HEK293 (cell line): ENCODE data around the gene PERM1.

Experiments
- AEBP2 ChIP-seq: fragments of 450-650 bp; formaldehyde crosslinking; IDR thresholded peaks from 2 replicates; pipeline ENCODE4 v1.5.1; 2016; ENCODE audit warnings: missing biosample characterization, missing genetic modification characterization, borderline replicate concordance
- GFI1B ChIP-seq: fragments of 450-650 bp; formaldehyde crosslinking; IDR thresholded peaks from 2 replicates; pipeline ENCODE4 v1.5.1; 2016; ENCODE audit warnings: missing biosample characterization, missing genetic modification characterization
- GLIS1 ChIP-seq: fragments of 450-650 bp; formaldehyde crosslinking; IDR thresholded peaks from 2 replicates; pipeline ENCODE4 v1.5.1; 2016; ENCODE audit warnings: missing biosample characterization, missing genetic modification characterization
- GLIS2 ChIP-seq: fragments of 450-650 bp; formaldehyde crosslinking; IDR thresholded peaks from 2 replicates; pipeline ENCODE4 v1.5.1; 2016; ENCODE audit warnings: missing biosample characterization, missing genetic modification characterization
- KLF16 ChIP-seq: fragments of 450-650 bp; formaldehyde crosslinking; IDR thresholded peaks from 2 replicates; pipeline ENCODE4 v1.5.1; 2017; ENCODE audit warnings: missing biosample characterization, missing genetic modification characterization
- MZF1 ChIP-seq: fragments of 450-650 bp; formaldehyde crosslinking; IDR thresholded peaks from 2 replicates; pipeline ENCODE4 v1.5.1; 2017; ENCODE audit warnings: missing biosample characterization, missing genetic modification characterization, borderline replicate concordance
- REPIN1 ChIP-seq: fragments of 450-650 bp; formaldehyde crosslinking; IDR thresholded peaks from 2 replicates; pipeline ENCODE4 v1.5.1; 2017; ENCODE audit warnings: missing biosample characterization, missing genetic modification characterization, low read depth
- SCRT1 ChIP-seq: fragments of 450-650 bp; formaldehyde crosslinking; IDR thresholded peaks from 2 replicates; pipeline ENCODE4 v1.5.1; 2016; ENCODE audit warnings: missing biosample characterization, missing genetic modification characterization, borderline replicate concordance
- SCRT2 ChIP-seq: fragments of 450-650 bp; formaldehyde crosslinking; IDR thresholded peaks from 2 replicates; pipeline ENCODE4 v1.5.1; 2016; ENCODE audit warnings: missing biosample characterization, missing genetic modification characterization
- SP2 ChIP-seq: fragments of 450-650 bp; formaldehyde crosslinking; IDR thresholded peaks from 2 replicates; pipeline ENCODE4 v1.5.1; 2016; ENCODE audit warnings: missing biosample characterization, missing genetic modification characterization
- SP7 ChIP-seq: fragments of 450-650 bp; formaldehyde crosslinking; IDR thresholded peaks from 2 replicates; pipeline ENCODE4 v1.5.1; 2016; ENCODE audit warnings: missing biosample characterization, missing genetic modification characterization
- TCF7L2 ChIP-seq: IDR thresholded peaks from 2 replicates; pipeline ENCODE4 v1.6.1; 2011; ENCODE audit warnings: low read depth, mild to moderate bottlenecking, inconsistent platforms, low read length, moderate library complexity, borderline replicate concordance
- YY2 ChIP-seq: fragments of 450-650 bp; formaldehyde crosslinking; IDR thresholded peaks from 2 replicates; pipeline ENCODE4 v1.5.1; 2016; ENCODE audit warnings: missing biosample characterization, missing genetic modification characterization
- ZBTB17 ChIP-seq: fragments of 450-650 bp; formaldehyde crosslinking; IDR thresholded peaks from 2 replicates; pipeline ENCODE4 v1.5.1; 2016; ENCODE audit warnings: missing biosample characterization, missing genetic modification characterization
- ZBTB20 ChIP-seq: fragments of 450-650 bp; formaldehyde crosslinking; IDR thresholded peaks from 2 replicates; pipeline ENCODE4 v1.5.1; 2016; ENCODE audit warnings: missing biosample characterization, missing genetic modification characterization
- ZBTB7A ChIP-seq: fragments of 450-650 bp; formaldehyde crosslinking; IDR thresholded peaks from 2 replicates; pipeline ENCODE4 v1.5.1; 2016; ENCODE audit warnings: low read depth, missing biosample characterization, missing genetic modification characterization
- ZFP3 ChIP-seq: fragments of 450-650 bp; formaldehyde crosslinking; IDR thresholded peaks from 2 replicates; pipeline ENCODE4 v1.5.1; 2016; ENCODE audit warnings: low read depth, missing biosample characterization, missing genetic modification characterization
- ZFP37 ChIP-seq: fragments of 450-650 bp; formaldehyde crosslinking; IDR thresholded peaks from 2 replicates; pipeline ENCODE4 v1.5.1; 2016; ENCODE audit warnings: missing biosample characterization, missing genetic modification characterization
- ZNF280D ChIP-seq: fragments of 450-650 bp; formaldehyde crosslinking; IDR thresholded peaks from 2 replicates; pipeline ENCODE4 v1.5.1; 2016; ENCODE audit warnings: missing biosample characterization, missing genetic modification characterization
- ZNF37A ChIP-seq: fragments of 450-650 bp; IDR thresholded peaks from 2 replicates; pipeline ENCODE4 v1.5.1; 2018; ENCODE audit warnings: missing biosample characterization, missing genetic modification characterization
- ZNF394 ChIP-seq: fragments of 450-650 bp; formaldehyde crosslinking; IDR thresholded peaks from 2 replicates; pipeline ENCODE4 v1.5.1; 2016; ENCODE audit warnings: missing biosample characterization, missing genetic modification characterization, mild to moderate bottlenecking, moderate library complexity, borderline replicate concordance
- ZNF473 ChIP-seq: fragments of 450-650 bp; formaldehyde crosslinking; IDR thresholded peaks from 2 replicates; pipeline ENCODE4 v1.5.1; 2017; ENCODE audit warnings: missing biosample characterization, missing genetic modification characterization
- ZNF48 ChIP-seq: fragments of 450-650 bp; formaldehyde crosslinking; IDR thresholded peaks from 2 replicates; pipeline ENCODE4 v1.5.1; 2016; ENCODE audit warnings: missing biosample characterization, missing genetic modification characterization
- ZNF501 ChIP-seq: fragments of 450-650 bp; formaldehyde crosslinking; IDR thresholded peaks from 2 replicates; pipeline ENCODE4 v1.5.1; 2016; ENCODE audit warnings: missing biosample characterization, missing genetic modification characterization
- ZNF510 ChIP-seq: fragments of 450-650 bp; formaldehyde crosslinking; IDR thresholded peaks from 2 replicates; pipeline ENCODE4 v1.5.1; 2018; ENCODE audit warnings: mild to moderate bottlenecking, missing genetic modification characterization, missing biosample characterization; ENCODE audit not compliant: insufficient replicate concordance
- ZNF600 ChIP-seq: fragments of 450-650 bp; formaldehyde crosslinking; IDR thresholded peaks from 2 replicates; pipeline ENCODE4 v1.5.1; 2016; ENCODE audit warnings: missing biosample characterization, missing genetic modification characterization
- ZNF623 ChIP-seq: fragments of 450-650 bp; formaldehyde crosslinking; IDR thresholded peaks from 2 replicates; pipeline ENCODE4 v1.5.1; 2016; ENCODE audit warnings: missing biosample characterization, missing genetic modification characterization
- ZNF629 ChIP-seq: fragments of 450-650 bp; formaldehyde crosslinking; IDR thresholded peaks from 2 replicates; pipeline ENCODE4 v1.5.1; 2017; ENCODE audit warnings: missing biosample characterization, missing genetic modification characterization
- ZNF677 ChIP-seq: fragments of 450-650 bp; IDR thresholded peaks from 2 replicates; pipeline ENCODE4 v1.5.0; 2018; ENCODE audit warnings: missing biosample characterization, mild to moderate bottlenecking, missing genetic modification characterization, moderate library complexity
- ZNF747 ChIP-seq: fragments of 450-650 bp; formaldehyde crosslinking; IDR thresholded peaks from 2 replicates; pipeline ENCODE4 v1.5.1; 2016; ENCODE audit warnings: missing biosample characterization, missing genetic modification characterization
- ZNF830 ChIP-seq: fragments of 450-650 bp; IDR thresholded peaks from 2 replicates; pipeline ENCODE4 v1.5.0; 2018; ENCODE audit warnings: missing biosample characterization, missing genetic modification characterization, low read depth, mild to moderate bottlenecking, moderate library complexity
- TF ChIP-seq, protein P1 (sequence below): fragments of 450-650 bp; formaldehyde crosslinking; IDR thresholded peaks from 2 replicates; pipeline ENCODE4 v1.5.1; 2016; ENCODE audit warnings: missing biosample characterization, missing genetic modification characterization
- TF ChIP-seq, protein P2 (sequence below): fragments of 450-650 bp; formaldehyde crosslinking; IDR thresholded peaks from 2 replicates; pipeline ENCODE4 v1.5.1; 2016; ENCODE audit warnings: missing biosample characterization, missing genetic modification characterization

The PERM1 gene

GRCh38 chr1:962381-963300, 19.3 kb downstream of the PERM1 start (continued):
- TF ChIP-seq ZFP37 (tag by site-specific recombination) (no peak), ZNF48 (tag by site-specific recombination) (no peak), SCRT2 (tag by site-specific recombination) (peak; percentile 58), GLIS2 (tag by site-specific recombination) (peak; percentile 54; the same call in 1 of the 2 replicates), AEBP2 (tag by site-specific recombination) (no peak), TCF7L2 (no peak), GFI1B (tag by site-specific recombination) (no peak), ZBTB17 (tag by site-specific recombination) (no peak), ZNF600 (tag by site-specific recombination) (0 out of 2 replicates have a peak, but pooled peaks have one; percentile 17), ZNF747 (no peak), MZF1 (tag by site-specific recombination) (no peak), YY2 (tag by site-specific recombination) (no peak), ZNF501 (tag by site-specific recombination) (no peak), ZNF830 (tag by site-specific recombination) (no peak), SP7 (tag by site-specific recombination) (no peak), ZNF37A (tag by site-specific recombination) (no peak), ZNF623 (tag by site-specific recombination) (no peak), ZNF510 (no peak), SP2 (tag by site-specific recombination) (peak; percentile 24; the same call in 1 of the 2 replicates), ZBTB20 (tag by site-specific recombination) (no peak), ZNF629 (tag by site-specific recombination) (no peak), ZNF394 (tag by site-specific recombination) (no peak), ZBTB7A (tag by site-specific recombination) (no peak), SCRT1 (tag by site-specific recombination) (peak; percentile 57; the same call in 1 of the 2 replicates), REPIN1 (tag by site-specific recombination) (no peak), KLF16 (no peak), GLIS1 (tag by site-specific recombination) (no peak), ZNF677 (tag by site-specific recombination) (no peak), ZNF280D (tag by site-specific recombination) (no peak), ZFP3 (no peak), ZNF473 (tag by site-specific recombination) (no peak)
- TF ChIP-seq, protein P1, sequence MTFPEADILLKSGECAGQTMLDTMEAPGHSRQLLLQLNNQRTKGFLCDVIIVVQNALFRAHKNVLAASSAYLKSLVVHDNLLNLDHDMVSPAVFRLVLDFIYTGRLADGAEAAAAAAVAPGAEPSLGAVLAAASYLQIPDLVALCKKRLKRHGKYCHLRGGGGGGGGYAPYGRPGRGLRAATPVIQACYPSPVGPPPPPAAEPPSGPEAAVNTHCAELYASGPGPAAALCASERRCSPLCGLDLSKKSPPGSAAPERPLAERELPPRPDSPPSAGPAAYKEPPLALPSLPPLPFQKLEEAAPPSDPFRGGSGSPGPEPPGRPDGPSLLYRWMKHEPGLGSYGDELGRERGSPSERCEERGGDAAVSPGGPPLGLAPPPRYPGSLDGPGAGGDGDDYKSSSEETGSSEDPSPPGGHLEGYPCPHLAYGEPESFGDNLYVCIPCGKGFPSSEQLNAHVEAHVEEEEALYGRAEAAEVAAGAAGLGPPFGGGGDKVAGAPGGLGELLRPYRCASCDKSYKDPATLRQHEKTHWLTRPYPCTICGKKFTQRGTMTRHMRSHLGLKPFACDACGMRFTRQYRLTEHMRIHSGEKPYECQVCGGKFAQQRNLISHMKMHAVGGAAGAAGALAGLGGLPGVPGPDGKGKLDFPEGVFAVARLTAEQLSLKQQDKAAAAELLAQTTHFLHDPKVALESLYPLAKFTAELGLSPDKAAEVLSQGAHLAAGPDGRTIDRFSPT (tag by site-specific recombination), result 0 out of 2 replicates have a peak, but pooled peaks have one; percentile 32
- TF ChIP-seq, protein P2, sequence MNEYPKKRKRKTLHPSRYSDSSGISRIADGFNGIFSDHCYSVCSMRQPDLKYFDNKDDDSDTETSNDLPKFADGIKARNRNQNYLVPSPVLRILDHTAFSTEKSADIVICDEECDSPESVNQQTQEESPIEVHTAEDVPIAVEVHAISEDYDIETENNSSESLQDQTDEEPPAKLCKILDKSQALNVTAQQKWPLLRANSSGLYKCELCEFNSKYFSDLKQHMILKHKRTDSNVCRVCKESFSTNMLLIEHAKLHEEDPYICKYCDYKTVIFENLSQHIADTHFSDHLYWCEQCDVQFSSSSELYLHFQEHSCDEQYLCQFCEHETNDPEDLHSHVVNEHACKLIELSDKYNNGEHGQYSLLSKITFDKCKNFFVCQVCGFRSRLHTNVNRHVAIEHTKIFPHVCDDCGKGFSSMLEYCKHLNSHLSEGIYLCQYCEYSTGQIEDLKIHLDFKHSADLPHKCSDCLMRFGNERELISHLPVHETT (tag by site-specific recombination), result no peak
